Measurements from ENCODE around the gene APLP1.

The APLP1 gene

DNA sequence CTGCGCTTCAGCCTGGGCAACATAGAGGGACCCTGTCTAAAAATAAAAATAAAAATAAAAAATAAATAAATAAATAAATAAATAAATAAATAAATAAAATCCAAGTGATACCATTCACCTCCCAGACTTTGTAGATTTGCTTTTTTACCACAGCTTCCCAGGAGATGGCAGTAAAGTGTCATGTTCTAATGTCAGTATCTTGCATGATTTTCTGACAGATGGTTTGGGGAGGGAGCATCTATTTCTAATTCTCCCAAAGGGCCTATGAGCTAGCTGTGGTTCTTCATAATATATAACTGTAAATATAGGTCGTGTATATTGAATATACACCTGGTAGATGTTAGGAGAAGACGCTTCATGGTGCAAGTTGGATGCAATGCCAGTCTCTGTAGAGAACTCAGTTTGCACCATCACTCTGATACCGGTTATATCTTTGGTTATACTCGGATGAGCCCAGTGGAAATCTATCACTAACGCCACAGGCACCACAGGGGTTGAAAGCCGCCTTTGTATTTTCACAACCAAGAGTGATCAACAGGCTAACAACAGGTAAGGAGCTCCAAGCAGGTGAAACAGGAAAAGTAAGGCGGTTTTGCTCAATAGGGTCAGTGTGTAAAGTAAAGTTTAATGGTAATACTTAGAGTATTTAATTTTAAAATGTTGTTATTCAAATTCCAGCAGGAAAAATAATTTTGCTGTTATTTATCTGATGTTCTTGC, 13.9 kb downstream of the APLP1 start:
- Histone ChIP-seq H2BK120ac (ENCODE audit: low read depth, low read length) (no peak overlapping the region), H3K9me3 (replicated peaks in 1 of 2; ENCODE audit: control insufficient read depth in 2 of 2, insufficient read depth in 1 of 2, low read depth in 1 of 2, low read length in 2 of 2) (no peaks in the 10 kb centered on the region), H2BK12ac (ENCODE audit: low read length) (no peak overlapping the region), H3K14ac (ENCODE audit: low read length) (no peak overlapping the region), H2BK5ac (ENCODE audit: low read length) (no peak overlapping the region), H4K8ac (ENCODE audit: low read depth, low read length) (no peak overlapping the region), H3K23ac (ENCODE audit: low read depth, low read length, poor library complexity) (no peak overlapping the region), H3K9ac (ENCODE audit: low read depth, low read length, poor library complexity) (no peak overlapping the region), H3K4me1 (ENCODE audit: control insufficient read depth in 2 of 2, insufficient read depth in 1 of 2, low read depth in 1 of 2, low read length in 2 of 2) (no peaks in the 10 kb centered on the region), H2BK15ac (ENCODE audit: low read length) (no peak overlapping the region), H2AFZ (ENCODE audit: low read length) (no peak overlapping the region), H3K4ac (ENCODE audit: low read length) (no peak overlapping the region), H3K18ac (ENCODE audit: low read length) (no peak overlapping the region), H4K91ac (ENCODE audit: low read depth, low read length, poor library complexity) (no peak overlapping the region), H3K4me2 (ENCODE audit: insufficient read depth, low read length, poor library complexity, severe bottlenecking) (no peak overlapping the region), H3K4me3 (ENCODE audit: low read length in 2 of 2) (no peak overlapping the region), H3K27me3 (ENCODE audit: control insufficient read depth in 3 of 3, insufficient read depth in 3 of 3, low read depth in 1 of 3, low read length in 3 of 3) (no peaks in the 10 kb centered on the region), H3K27ac (replicated peaks; ENCODE audit: low read length) (no peak overlapping the region), H3K36me3 (replicated peaks in 1 of 2; ENCODE audit: control insufficient read depth in 2 of 2, insufficient read depth in 2 of 2, low read length in 2 of 2) (peaks cover 13 to 20% of the 10 kb centered on the region in 2 donors), H2AK5ac (ENCODE audit: low read depth, low read length) (no peak overlapping the region), H3K79me1 (ENCODE audit: low read depth, low read length) (no peaks in the 10 kb centered on the region)
- no CpG with 5 or more reads among the region's 8 CpGs for WGBS, 2 donors (ENCODE audit: extremely low coverage in 2 of 2, insufficient read length in 2 of 2, insufficient replicate concordance in 1 of 2)
- DNase-seq (ENCODE audit: low spot score): no peak

DNA sequence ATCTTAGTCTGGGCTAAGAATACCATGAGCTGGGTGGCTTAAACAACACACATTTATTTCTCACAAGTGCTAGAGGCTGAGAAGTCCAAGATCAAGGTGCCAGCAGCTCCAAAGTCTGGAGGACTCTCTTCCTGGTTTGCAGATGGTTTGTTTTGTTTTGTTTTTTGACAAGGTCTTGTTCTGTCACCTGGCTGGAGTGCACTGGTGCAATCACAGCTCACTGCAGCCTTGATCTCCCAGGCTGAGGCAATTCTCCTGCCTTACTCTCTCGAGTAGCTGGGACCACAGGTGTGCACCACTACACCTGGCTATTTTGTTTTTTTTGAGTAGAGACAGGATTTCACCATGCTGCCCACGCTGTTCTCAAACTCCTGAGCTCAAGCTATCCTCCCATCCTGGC, 15.5 kb downstream of the APLP1 start:
- WGBS, 2 donors (ENCODE audit: extremely low coverage in 2 of 2, insufficient read length in 2 of 2, insufficient replicate concordance in 1 of 2): no CpG with 5 or more reads among the region's 2 CpGs
- H4K8ac ChIP-seq (ENCODE audit: low read depth, low read length): no peak overlapping the region
- no peak overlapping the region for H3K27ac ChIP-seq (replicated peaks; ENCODE audit: low read length)
- H3K9me3 ChIP-seq (replicated peaks in 1 of 2; ENCODE audit: control insufficient read depth in 2 of 2, insufficient read depth in 1 of 2, low read depth in 1 of 2, low read length in 2 of 2): no peaks in the 10 kb centered on the region
- no peaks in the 10 kb centered on the region for H3K4me1 ChIP-seq (ENCODE audit: control insufficient read depth in 2 of 2, insufficient read depth in 1 of 2, low read depth in 1 of 2, low read length in 2 of 2)
- no peak overlapping the region for H2BK120ac ChIP-seq (ENCODE audit: low read depth, low read length)
- H3K18ac ChIP-seq (ENCODE audit: low read length): no peak overlapping the region
- H4K91ac ChIP-seq (ENCODE audit: low read depth, low read length, poor library complexity): no peak overlapping the region
- H3K36me3 ChIP-seq (replicated peaks in 1 of 2; ENCODE audit: control insufficient read depth in 2 of 2, insufficient read depth in 2 of 2, low read length in 2 of 2): peaks cover 8 to 11% of the 10 kb centered on the region in 2 donors
- no peaks in the 10 kb centered on the region for H3K27me3 ChIP-seq (ENCODE audit: control insufficient read depth in 3 of 3, insufficient read depth in 3 of 3, low read depth in 1 of 3, low read length in 3 of 3)
- no peak overlapping the region for H3K23ac ChIP-seq (ENCODE audit: low read depth, low read length, poor library complexity)
- no peak overlapping the region for H2BK12ac ChIP-seq (ENCODE audit: low read length)
- H2AK5ac ChIP-seq (ENCODE audit: low read depth, low read length): no peak overlapping the region
- no peak overlapping the region for H3K4me3 ChIP-seq (ENCODE audit: low read length in 2 of 2)
- H2BK15ac ChIP-seq (ENCODE audit: low read length): no peak overlapping the region
- no peak overlapping the region for H3K4ac ChIP-seq (ENCODE audit: low read length)
- H3K4me2 ChIP-seq (ENCODE audit: insufficient read depth, low read length, poor library complexity, severe bottlenecking): no peak overlapping the region
- DNase-seq (ENCODE audit: low spot score): no peak
- H3K9ac ChIP-seq (ENCODE audit: low read depth, low read length, poor library complexity): no peak overlapping the region
- H2BK5ac ChIP-seq (ENCODE audit: low read length): no peak overlapping the region
- no peak overlapping the region for H2AFZ ChIP-seq (ENCODE audit: low read length)
- H3K14ac ChIP-seq (ENCODE audit: low read length): no peak overlapping the region
- no peaks in the 10 kb centered on the region for H3K79me1 ChIP-seq (ENCODE audit: low read depth, low read length)

DNA sequence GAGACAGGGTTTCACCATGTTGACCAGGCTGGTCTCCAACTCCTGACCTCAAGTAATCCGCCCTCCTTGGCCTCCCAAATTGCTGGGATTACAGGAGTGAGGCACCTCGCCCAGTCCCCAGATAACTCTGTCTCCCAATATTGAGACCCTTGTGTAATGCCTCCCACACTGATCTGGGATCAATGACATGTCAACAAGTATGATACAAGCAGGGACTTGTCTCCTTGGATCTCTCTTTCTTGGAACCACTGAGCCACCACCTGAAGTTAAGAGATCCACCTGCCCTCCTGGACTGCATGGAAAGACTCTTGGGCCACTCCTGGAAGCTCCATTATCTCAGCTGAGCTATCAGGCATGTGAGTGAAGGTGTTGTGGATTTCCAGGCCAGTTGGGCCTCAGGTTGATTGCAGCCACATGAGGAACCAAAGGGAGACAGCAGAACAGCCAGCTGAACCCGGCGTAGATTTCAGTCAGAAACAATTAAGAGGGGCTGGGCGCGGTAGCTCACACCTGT, 16.9 kb downstream of the APLP1 start:
- no peak overlapping the region for H3K27ac ChIP-seq (replicated peaks; ENCODE audit: low read length)
- no peak overlapping the region for H2BK120ac ChIP-seq (ENCODE audit: low read depth, low read length)
- H2BK5ac ChIP-seq (ENCODE audit: low read length): no peak overlapping the region
- H3K9me3 ChIP-seq (replicated peaks in 1 of 2; ENCODE audit: control insufficient read depth in 2 of 2, insufficient read depth in 1 of 2, low read depth in 1 of 2, low read length in 2 of 2): no peaks in the 10 kb centered on the region
- DNase-seq (ENCODE audit: low spot score): no peak
- no peak overlapping the region for H3K23ac ChIP-seq (ENCODE audit: low read depth, low read length, poor library complexity)
- H2AK5ac ChIP-seq (ENCODE audit: low read depth, low read length): no peak overlapping the region
- no peaks in the 10 kb centered on the region for H3K4me1 ChIP-seq (ENCODE audit: control insufficient read depth in 2 of 2, insufficient read depth in 1 of 2, low read depth in 1 of 2, low read length in 2 of 2)
- H2BK15ac ChIP-seq (ENCODE audit: low read length): no peak overlapping the region
- H2AFZ ChIP-seq (ENCODE audit: low read length): no peak overlapping the region
- H3K4me2 ChIP-seq (ENCODE audit: insufficient read depth, low read length, poor library complexity, severe bottlenecking): no peak overlapping the region
- no peak overlapping the region for H3K14ac ChIP-seq (ENCODE audit: low read length)
- no peak overlapping the region for H4K91ac ChIP-seq (ENCODE audit: low read depth, low read length, poor library complexity)
- no CpG with 5 or more reads among the region's 6 CpGs for WGBS, 2 donors (ENCODE audit: extremely low coverage in 2 of 2, insufficient read length in 2 of 2, insufficient replicate concordance in 1 of 2)
- no peak overlapping the region for H4K8ac ChIP-seq (ENCODE audit: low read depth, low read length)
- no peak overlapping the region for H3K4ac ChIP-seq (ENCODE audit: low read length)
- H3K18ac ChIP-seq (ENCODE audit: low read length): no peak overlapping the region
- H3K79me1 ChIP-seq (ENCODE audit: low read depth, low read length): no peaks in the 10 kb centered on the region
- no peaks in the 10 kb centered on the region for H3K27me3 ChIP-seq (ENCODE audit: control insufficient read depth in 3 of 3, insufficient read depth in 3 of 3, low read depth in 1 of 3, low read length in 3 of 3)
- H3K4me3 ChIP-seq (ENCODE audit: low read length in 2 of 2): no peak overlapping the region
- no peak overlapping the region for H2BK12ac ChIP-seq (ENCODE audit: low read length)
- H3K36me3 ChIP-seq (replicated peaks in 1 of 2; ENCODE audit: control insufficient read depth in 2 of 2, insufficient read depth in 2 of 2, low read length in 2 of 2): peaks cover 11 to 21% of the 10 kb centered on the region in 2 donors
- H3K9ac ChIP-seq (ENCODE audit: low read depth, low read length, poor library complexity): no peak overlapping the region

DNA sequence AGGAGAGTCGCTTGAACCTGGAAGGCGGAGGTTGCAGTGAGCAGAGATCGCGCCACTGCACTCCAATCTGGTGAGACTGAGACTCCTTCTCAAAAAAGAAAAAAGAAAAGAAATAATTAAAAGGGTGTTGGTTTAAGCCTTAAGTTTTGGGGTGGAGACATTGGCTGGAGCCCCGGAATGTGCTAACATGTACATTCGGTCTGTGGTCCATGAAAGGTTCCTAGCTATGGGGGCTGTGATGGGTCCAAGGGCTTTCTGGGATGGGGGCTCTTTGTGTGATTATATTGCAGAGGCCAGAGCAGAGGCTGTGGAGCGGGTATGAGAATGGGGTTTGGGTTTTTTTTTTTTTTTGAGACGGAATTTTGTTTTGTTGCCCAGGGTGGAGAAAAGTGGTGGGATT, 17.5 kb downstream of the APLP1 start:
- Histone ChIP-seq H3K79me1 (ENCODE audit: low read depth, low read length) (no peaks in the 10 kb centered on the region), H2AFZ (ENCODE audit: low read length) (no peak overlapping the region), H2BK5ac (ENCODE audit: low read length) (no peak overlapping the region), H3K9me3 (replicated peaks in 1 of 2; ENCODE audit: control insufficient read depth in 2 of 2, insufficient read depth in 1 of 2, low read depth in 1 of 2, low read length in 2 of 2) (no peaks in the 10 kb centered on the region), H2AK5ac (ENCODE audit: low read depth, low read length) (no peak overlapping the region), H3K36me3 (replicated peaks in 1 of 2; ENCODE audit: control insufficient read depth in 2 of 2, insufficient read depth in 2 of 2, low read length in 2 of 2) (peaks cover 12 to 21% of the 10 kb centered on the region in 2 donors), H2BK12ac (ENCODE audit: low read length) (no peak overlapping the region), H4K91ac (ENCODE audit: low read depth, low read length, poor library complexity) (no peak overlapping the region), H3K4ac (ENCODE audit: low read length) (no peak overlapping the region), H3K27ac (replicated peaks; ENCODE audit: low read length) (no peak overlapping the region), H3K27me3 (ENCODE audit: control insufficient read depth in 3 of 3, insufficient read depth in 3 of 3, low read depth in 1 of 3, low read length in 3 of 3) (no peaks in the 10 kb centered on the region), H3K23ac (ENCODE audit: low read depth, low read length, poor library complexity) (no peak overlapping the region), H2BK15ac (ENCODE audit: low read length) (no peak overlapping the region), H3K4me2 (ENCODE audit: insufficient read depth, low read length, poor library complexity, severe bottlenecking) (no peak overlapping the region), H3K4me3 (ENCODE audit: low read length in 2 of 2) (no peak overlapping the region), H3K18ac (ENCODE audit: low read length) (no peak overlapping the region), H3K9ac (ENCODE audit: low read depth, low read length, poor library complexity) (no peak overlapping the region), H2BK120ac (ENCODE audit: low read depth, low read length) (no peak overlapping the region), H4K8ac (ENCODE audit: low read depth, low read length) (no peak overlapping the region), H3K4me1 (ENCODE audit: control insufficient read depth in 2 of 2, insufficient read depth in 1 of 2, low read depth in 1 of 2, low read length in 2 of 2) (no peaks in the 10 kb centered on the region), H3K14ac (ENCODE audit: low read length) (no peak overlapping the region)
- WGBS, 2 donors (ENCODE audit: extremely low coverage in 2 of 2, insufficient read length in 2 of 2, insufficient replicate concordance in 1 of 2): 92% methylated on average over 1 of the region's 8 CpGs; no CpG with 5 or more reads in 1 of the 2 donors
- DNase-seq (ENCODE audit: low spot score): no peak
